ENCODE results near the gene RPGR. TPM values are rescaled to one million over a fixed set of nuclear protein-coding genes. Genes with fewer than 3 reads are reported as not detected.

Gene RPGR
- polyA plus RNA-seq, 1 donor from 2014 or later: 6.5 TPM

DNA sequence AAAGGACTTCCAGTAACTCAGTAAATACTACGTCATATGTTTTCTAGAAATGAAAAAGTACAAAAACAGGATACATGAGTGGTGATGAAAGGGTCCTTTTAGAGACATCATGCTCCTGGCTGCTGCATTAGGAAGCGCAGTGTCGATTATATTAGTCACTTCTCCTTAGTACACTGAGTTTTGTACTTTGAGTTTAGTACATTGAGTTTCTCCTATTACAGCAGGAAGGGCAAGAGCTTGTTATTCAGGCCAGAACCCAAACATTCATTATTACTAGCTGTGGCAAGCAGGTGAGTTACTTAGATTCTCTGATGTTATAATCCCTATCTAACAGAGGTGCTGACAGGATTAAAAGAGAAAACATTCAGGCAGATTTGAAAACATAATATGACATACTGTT lies 21.3 kb downstream of the RPGR start:
- no peaks in the 10 kb centered on the region for H3K36me3 ChIP-seq (ENCODE audit: insufficient read depth, low read length)
- no peak overlapping the region for H3K27ac ChIP-seq (ENCODE audit: low read length)
- no peak overlapping the region for H3K4me3 ChIP-seq (ENCODE audit: low read length)
- no peak for TF ChIP-seq EZH2 (IDR thresholded peaks at IDR 0.05; ENCODE audit: borderline replicate concordance, insufficient read depth, low read length, poor library complexity, severe bottlenecking)
- no peak for TF ChIP-seq MXI1 (conservative IDR thresholded peaks at IDR 0.05; ENCODE audit: poor library complexity, severe bottlenecking)
- TF ChIP-seq TAF1 (IDR thresholded peaks at IDR 0.05; ENCODE audit: low read depth): no peak
- TF ChIP-seq, protein P1, sequence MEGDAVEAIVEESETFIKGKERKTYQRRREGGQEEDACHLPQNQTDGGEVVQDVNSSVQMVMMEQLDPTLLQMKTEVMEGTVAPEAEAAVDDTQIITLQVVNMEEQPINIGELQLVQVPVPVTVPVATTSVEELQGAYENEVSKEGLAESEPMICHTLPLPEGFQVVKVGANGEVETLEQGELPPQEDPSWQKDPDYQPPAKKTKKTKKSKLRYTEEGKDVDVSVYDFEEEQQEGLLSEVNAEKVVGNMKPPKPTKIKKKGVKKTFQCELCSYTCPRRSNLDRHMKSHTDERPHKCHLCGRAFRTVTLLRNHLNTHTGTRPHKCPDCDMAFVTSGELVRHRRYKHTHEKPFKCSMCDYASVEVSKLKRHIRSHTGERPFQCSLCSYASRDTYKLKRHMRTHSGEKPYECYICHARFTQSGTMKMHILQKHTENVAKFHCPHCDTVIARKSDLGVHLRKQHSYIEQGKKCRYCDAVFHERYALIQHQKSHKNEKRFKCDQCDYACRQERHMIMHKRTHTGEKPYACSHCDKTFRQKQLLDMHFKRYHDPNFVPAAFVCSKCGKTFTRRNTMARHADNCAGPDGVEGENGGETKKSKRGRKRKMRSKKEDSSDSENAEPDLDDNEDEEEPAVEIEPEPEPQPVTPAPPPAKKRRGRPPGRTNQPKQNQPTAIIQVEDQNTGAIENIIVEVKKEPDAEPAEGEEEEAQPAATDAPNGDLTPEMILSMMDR (IDR thresholded peaks at IDR 0.05; ENCODE audit: poor library complexity, severe bottlenecking): no peak
- no peak for TF ChIP-seq POLR2AphosphoS5 (IDR thresholded peaks at IDR 0.05)
- TF ChIP-seq RAD21 (conservative IDR thresholded peaks at IDR 0.05): no peak
- no peak for TF ChIP-seq EP300 (conservative IDR thresholded peaks at IDR 0.05; ENCODE audit: poor library complexity, severe bottlenecking)
- TF ChIP-seq, protein P2, sequence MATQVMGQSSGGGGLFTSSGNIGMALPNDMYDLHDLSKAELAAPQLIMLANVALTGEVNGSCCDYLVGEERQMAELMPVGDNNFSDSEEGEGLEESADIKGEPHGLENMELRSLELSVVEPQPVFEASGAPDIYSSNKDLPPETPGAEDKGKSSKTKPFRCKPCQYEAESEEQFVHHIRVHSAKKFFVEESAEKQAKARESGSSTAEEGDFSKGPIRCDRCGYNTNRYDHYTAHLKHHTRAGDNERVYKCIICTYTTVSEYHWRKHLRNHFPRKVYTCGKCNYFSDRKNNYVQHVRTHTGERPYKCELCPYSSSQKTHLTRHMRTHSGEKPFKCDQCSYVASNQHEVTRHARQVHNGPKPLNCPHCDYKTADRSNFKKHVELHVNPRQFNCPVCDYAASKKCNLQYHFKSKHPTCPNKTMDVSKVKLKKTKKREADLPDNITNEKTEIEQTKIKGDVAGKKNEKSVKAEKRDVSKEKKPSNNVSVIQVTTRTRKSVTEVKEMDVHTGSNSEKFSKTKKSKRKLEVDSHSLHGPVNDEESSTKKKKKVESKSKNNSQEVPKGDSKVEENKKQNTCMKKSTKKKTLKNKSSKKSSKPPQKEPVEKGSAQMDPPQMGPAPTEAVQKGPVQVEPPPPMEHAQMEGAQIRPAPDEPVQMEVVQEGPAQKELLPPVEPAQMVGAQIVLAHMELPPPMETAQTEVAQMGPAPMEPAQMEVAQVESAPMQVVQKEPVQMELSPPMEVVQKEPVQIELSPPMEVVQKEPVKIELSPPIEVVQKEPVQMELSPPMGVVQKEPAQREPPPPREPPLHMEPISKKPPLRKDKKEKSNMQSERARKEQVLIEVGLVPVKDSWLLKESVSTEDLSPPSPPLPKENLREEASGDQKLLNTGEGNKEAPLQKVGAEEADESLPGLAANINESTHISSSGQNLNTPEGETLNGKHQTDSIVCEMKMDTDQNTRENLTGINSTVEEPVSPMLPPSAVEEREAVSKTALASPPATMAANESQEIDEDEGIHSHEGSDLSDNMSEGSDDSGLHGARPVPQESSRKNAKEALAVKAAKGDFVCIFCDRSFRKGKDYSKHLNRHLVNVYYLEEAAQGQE (IDR thresholded peaks at IDR 0.05; ENCODE audit: borderline replicate concordance): no peak
- TF ChIP-seq SMC3 (conservative IDR thresholded peaks at IDR 0.05; ENCODE audit: poor library complexity): no peak
- no peaks in the 10 kb centered on the region for H3K79me2 ChIP-seq (replicated peaks; ENCODE audit: insufficient read depth, low read length)
- H3K9ac ChIP-seq (ENCODE audit: low read length): no peak overlapping the region
- H3K27me3 ChIP-seq (ENCODE audit: insufficient read depth, low read depth, low read length): no peaks in the 10 kb centered on the region
- H3F3A ChIP-seq (ENCODE audit: insufficient read depth, low read length, poor library complexity, severe bottlenecking): no peaks in the 10 kb centered on the region
- no peak overlapping the region for H2AFZ ChIP-seq (ENCODE audit: low read depth, low read length)
- H3K4me2 ChIP-seq (ENCODE audit: low read length): no peak overlapping the region
- no peaks in the 10 kb centered on the region for H3K9me3 ChIP-seq (ENCODE audit: low read length)
- no peaks in the 10 kb centered on the region for H3K9me2 ChIP-seq (ENCODE audit: insufficient read depth, low read length)
- H4K20me1 ChIP-seq (ENCODE audit: insufficient read depth): no peaks in the 10 kb centered on the region

DNA sequence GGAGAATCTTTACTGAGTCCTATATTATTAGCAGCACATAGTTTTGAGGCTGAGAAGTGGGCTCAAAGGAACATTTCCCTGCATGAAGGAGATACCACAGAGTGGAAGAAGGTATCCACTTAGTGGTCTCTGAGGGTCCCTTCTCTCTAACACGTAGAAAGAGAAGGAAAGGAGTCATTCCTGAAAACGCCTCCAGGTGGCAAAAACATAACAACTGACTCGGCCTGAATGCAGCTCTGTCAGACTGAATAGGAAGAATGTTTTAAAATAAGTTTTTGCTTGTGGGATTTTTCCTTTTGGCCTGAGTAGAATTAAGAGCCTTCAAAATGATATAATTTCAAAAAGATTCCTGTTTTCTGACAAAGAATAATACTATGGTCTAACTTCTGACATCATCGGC lies 23.3 kb downstream of the RPGR start:
- peak; percentile 36 for TF ChIP-seq RAD21 (conservative IDR thresholded peaks at IDR 0.05)
- TF ChIP-seq EZH2 (IDR thresholded peaks at IDR 0.05; ENCODE audit: borderline replicate concordance, insufficient read depth, low read length, poor library complexity, severe bottlenecking): no peak
- TF ChIP-seq, protein P1 (IDR thresholded peaks at IDR 0.05; ENCODE audit: poor library complexity, severe bottlenecking): peak; percentile 43
- Histone ChIP-seq H3K36me3 (ENCODE audit: insufficient read depth, low read length) (no peaks in the 10 kb centered on the region), H3K9ac (ENCODE audit: low read length) (no peak overlapping the region), H4K20me1 (ENCODE audit: insufficient read depth) (no peaks in the 10 kb centered on the region), H3K9me3 (ENCODE audit: low read length) (no peaks in the 10 kb centered on the region), H3K27me3 (ENCODE audit: insufficient read depth, low read depth, low read length) (no peaks in the 10 kb centered on the region), H3K27ac (ENCODE audit: low read length) (no peak overlapping the region), H2AFZ (ENCODE audit: low read depth, low read length) (no peak overlapping the region), H3K4me2 (ENCODE audit: low read length) (no peak overlapping the region), H3K9me2 (ENCODE audit: insufficient read depth, low read length) (no peaks in the 10 kb centered on the region), H3K79me2 (replicated peaks; ENCODE audit: insufficient read depth, low read length) (no peaks in the 10 kb centered on the region), H3K4me3 (ENCODE audit: low read length) (no peak overlapping the region), H3F3A (ENCODE audit: insufficient read depth, low read length, poor library complexity, severe bottlenecking) (no peaks in the 10 kb centered on the region)

All from neural cell (in vitro differentiated cells).